HG03066 (cell line): ENCODE data around the gene ZNF701.
"Not testable (repeated sequence)": the region's sequence is repeated elsewhere in the genome, so short reads cannot be mapped to it uniquely, and the experiment has no call there.

Source experiments
- ATAC-seq: cut with Tn5 transposase; IDR thresholded peaks from one replicate; pipeline ENCODE4 v1.9.1; 2021; ENCODE audit warnings: low read depth; ENCODE audit not compliant: unreplicated experiment

The ZNF701 gene

DNA sequence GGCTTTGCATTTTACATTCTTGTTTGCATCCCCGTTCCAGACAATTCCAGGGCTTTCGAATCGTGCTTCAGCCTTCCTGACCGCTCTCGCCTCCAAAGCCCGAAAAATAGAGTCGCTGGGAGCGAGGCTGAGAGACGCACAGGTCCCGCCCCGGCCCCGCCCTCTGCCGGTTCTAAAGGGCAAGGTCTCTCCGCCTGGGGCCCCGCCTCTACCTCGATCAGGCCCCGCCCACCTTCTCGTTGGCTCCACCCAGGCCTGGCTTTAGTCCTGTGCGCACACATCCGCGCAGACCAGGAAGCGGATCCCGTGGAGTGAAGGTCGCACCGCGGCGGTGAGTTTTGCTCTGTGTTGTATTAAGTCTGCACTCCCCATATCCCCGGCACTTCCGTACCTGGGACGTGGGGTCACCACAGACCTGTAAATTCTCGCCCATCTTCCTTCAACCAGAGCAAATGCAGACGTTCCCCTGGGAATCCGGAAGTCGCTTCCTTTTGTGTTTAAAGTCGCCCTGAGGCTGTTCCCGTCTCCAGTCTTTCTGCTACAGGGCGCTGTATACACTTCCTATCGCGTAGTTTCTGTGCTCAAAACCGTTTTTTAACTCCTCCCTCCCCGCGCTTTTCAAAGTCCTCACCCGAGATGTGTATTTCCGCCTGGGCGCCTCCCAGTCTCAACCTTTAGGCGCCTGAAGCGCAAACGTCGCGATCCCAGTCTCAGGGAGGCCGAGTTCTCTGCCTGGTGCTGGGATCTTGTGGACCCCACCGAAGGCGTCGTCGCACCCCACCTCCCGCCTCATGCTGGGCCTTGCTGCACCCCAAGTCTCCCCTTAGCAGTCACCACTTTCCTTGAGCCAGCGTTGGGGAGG lies at the start of gene ZNF701:
TSS of gene ZNF701 (plus strand) at position 288 of the 862 bp plus-strand sequence. CDS start 3,861 bp downstream, outside the sequence.
- peak; percentile 88 for ATAC-seq

DNA sequence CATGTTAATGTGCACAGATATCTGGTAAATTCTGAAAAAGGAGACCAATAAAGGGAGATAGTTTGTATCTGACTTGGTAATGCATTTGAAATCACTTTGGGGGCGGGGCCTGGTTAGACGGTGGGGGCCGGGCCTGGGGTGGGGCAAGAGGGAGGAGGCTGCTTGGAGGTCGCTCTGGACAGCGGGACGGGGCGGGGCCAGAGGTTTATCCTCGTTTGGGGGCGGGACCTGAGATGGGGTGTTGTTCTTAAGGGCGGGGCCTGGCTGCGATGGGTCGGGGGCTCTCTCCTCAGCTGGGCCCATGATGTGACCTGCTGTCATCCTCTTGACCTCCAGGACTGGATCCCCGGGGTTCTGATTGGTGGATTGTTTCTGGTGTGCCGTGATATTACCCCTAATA lies 47.5 kb upstream of the ZNF701 start:
- no peak for ATAC-seq

DNA sequence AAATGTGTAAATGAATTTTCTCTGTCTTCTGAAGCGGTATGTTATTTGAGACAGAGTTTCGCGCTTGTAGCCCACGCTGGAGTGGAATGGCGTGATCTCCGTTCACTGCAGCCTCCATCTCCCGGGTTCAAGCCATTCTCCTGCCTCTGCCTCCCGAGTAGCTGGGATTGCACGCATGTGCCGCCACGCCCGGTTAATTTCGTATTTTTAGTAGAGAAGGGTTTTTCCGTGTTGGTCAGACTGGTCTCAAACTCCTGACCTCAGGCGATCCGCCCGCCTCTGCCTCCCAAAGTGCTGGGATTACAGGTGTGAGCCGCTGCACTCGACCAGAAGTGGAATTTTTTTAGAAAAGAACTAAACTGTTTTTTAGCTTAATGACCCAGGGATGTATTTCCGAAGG lies 46.0 kb upstream of the ZNF701 start:
- ATAC-seq: no peak

DNA sequence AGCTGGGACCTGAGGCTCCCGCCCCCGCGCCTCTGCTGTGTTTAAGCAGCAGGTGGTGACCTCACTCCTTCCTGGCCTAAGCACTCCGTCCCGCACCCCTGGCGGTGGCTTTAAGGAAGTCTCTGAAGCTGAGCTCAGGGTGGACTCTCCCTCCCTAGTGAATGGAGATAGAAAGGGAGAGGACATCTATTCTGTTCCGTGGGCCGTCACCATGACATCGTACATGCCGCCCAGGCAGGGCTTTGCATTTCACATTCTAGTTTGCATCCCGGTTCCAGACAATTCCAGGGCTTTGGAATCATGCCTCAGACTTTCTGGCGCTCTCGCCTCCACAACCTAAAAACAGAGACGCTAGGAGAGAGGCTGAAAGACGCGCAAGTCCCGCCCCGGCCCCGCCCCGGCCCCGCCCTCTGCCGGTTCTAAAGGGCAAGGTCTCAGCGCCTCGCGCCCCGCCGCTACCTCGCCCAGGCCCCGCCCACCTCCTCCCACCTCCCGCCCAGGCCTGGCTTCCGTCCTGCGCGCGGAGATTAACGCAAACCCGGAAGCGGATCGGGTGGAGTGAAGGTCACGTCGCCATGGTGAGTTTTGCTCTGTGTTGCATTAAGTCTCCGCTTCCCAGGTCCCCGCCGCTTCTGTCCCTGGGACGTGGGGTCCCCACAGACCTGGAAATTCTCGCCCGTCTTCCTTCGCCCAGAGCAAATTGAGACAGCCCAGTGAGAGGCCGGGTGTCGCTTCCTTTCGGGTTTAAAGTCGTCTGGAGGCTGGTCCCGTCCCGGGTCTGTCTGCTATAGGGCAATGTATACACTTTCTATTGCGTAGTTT lies 42.7 kb upstream of the ZNF701 start, which contains the start of gene ZNF808:
TSS of gene ZNF808 (plus strand) at position 535 of the 822 bp plus-strand sequence. CDS start 15,617 bp downstream, outside the sequence.
- ATAC-seq: peak; percentile 81

DNA sequence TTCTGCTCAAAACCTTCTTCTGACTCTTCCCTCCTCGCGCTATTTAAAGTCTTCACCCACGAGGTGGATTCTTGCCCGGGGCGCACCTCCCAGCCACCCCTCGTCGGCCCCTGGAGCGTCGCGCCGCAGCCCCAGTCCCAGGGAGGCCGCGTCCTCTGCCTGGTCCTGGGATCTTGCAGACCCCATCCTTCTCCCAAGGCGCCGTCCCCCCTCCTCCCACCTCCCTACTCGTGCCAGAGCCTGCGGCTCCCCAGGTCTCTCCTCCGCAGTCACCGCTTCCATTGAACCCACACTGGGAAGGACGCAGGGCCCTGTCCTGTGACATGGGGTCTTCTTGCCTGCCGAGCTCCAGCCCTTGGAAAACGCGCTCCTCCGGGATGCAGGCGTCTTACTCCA lies 42.1 kb upstream of the ZNF701 start:
- no peak for ATAC-seq

DNA sequence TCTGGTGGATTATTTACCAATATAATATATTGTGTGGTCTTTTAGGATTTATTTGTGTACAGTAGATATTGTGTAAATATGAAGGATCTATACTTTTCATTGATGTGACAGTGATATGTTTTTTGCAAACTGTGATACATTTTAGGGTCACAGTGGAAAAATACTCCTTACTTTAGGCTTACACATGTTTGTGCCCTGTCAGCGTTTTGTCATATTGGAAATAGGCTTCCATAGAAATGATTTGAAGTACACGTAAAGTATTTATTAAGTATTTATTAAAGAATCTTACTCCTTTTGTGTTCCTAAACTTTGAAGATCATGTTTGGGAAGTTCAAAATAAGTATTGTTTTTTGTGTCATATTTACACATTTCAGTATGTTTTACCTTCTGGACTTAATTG lies 37.6 kb upstream of the ZNF701 start:
- no peak for ATAC-seq

DNA sequence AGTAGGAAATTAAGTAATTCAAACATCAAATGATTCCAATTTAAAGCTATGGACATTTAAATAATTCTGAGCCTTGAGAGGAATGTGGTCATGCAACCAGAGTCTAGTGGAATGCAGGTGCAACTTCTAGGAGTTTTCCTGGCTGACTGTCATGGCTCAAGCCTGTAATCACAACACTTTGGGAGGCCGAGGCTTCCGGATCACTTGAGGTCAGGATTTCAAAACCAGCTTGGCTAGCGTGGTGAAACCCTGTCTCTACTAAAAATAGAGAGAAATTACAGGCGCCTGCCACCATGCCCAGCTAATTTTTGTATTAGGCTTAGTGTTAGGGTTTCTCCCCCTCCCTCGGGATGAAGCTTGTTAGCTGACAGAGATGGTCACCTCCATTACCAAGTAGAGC lies 36.2 kb upstream of the ZNF701 start:
- ATAC-seq: no peak

DNA sequence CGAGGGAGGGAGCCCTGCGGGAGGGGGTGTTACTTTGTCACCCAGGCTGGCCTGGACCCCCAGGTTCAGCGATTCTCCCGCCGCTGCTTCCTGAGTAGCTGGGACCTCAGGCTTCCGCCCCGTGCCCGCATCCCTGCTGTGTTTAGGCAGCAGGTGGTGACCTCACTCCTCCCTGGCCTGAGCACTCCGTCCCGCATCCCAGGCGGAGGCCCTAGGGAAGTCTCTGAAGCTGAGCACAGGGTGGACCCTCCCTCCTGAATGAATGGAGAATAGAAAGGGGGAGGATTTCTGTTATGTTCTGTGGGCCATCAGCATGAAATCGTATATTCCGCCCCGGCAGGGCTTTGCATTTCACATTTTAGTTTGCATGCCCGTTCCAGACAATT lies 34.7 kb upstream of the ZNF701 start:
- ATAC-seq: not testable (repeated sequence)

DNA sequence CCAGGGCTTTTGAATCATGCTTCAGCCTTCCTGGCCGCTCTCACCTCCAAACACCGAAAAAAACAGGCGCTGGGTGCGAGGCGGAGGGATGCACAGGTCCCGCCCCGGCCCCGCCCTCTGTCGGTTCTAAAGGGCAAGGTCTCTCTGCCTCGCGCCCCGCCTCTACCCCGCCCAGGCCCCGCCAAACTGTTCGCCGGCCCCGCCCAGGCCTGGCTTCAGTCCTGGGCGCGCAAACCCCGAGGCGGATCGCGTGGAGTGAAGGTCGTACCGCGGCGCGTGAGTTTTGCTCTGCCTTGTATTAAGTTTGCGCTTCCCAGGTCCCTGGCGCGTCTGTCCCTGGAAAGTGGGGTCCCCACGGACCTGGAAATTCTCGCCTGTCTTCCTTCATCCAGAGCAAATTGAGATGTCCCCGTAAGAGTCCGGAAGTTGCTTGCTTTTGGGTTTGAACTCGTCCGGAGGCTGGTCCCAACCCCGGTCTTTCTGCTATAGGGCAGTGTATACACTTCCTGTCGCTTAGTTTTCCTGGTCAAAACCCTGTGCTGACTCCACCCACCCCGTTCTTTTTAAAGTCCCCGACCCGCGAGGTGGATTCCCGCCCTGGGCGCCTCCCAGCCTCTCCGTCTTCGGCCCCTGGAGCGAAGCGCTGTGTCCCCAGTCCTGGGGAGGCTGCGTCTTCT lies 34.2 kb upstream of the ZNF701 start:
- peak; percentile 88 for ATAC-seq

DNA sequence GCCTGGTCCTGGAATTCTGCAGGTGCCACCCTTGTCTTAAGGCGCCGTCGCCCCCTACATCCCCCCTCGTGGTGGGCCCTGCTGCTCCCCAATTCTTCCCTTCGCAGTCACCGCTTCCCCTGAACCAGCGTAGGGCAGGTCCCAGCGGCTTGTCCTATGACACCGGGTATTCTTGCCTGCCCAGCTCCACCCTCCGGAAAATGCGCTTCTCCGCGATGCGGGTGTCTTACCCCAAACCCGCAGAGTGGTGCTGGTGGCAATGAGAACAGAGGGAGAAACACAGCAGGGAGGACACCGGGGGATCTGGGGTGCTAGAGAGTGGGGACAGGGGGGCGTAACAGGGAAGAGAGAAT lies 33.7 kb upstream of the ZNF701 start:
- ATAC-seq: peak; percentile 23

DNA sequence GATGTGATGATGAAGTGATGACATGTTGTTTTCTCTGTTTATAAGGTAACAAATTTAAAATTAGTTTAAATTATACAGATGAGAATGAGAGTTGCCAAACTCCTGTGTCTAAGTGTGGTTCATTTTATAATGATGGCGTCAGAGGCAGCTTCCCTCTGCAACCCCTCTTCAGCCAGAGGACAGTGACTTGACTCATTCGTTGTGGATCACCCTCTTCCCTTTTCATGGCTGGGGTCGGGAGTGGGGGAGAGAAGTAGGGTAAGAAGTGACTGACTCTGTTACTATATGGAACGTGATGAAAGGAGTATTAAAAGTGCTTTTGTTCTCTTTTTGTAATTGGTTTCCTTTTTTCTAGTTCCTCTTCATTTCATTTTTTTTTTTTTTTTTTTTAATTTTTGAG lies 31.3 kb upstream of the ZNF701 start:
- not testable (repeated sequence) for ATAC-seq

DNA sequence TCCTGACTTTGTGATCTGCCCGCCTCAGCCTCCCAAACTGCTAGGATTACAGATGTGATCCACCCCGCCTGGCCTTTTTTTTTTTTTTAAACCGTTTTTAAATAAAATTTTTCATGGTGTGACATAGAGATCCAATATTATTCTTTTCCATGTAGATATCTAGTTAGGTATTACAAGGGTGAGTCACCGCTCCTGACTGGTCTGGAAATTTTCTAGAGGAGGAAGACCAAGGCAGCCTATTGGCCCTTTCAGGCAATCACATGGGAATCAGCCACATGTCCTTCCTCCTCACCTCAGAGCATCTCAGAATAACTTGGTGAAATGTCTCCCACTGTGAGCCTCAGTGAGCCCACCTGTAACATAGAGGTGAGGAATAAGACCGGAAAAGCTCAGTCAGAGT lies 28.9 kb upstream of the ZNF701 start:
- not testable (repeated sequence) for ATAC-seq

DNA sequence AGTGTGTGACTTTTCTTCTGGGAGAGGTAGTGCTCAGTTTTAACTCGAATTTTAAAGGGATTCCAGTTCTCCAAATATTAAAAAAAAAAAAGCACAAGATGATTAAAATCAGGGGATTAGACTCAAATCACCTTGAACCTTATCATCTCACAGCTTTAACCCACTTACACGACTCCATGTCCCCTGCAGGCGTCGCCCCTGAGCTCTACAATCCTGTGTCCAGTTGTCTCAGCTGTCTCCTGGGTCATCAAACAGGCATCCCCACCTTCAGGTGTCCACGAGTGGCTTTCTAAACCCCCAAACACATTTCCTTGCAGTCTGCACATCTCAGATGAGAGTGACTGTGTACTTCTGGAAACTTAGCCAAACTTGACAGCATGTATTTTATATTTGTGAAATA lies 28.5 kb upstream of the ZNF701 start:
- no peak for ATAC-seq

DNA sequence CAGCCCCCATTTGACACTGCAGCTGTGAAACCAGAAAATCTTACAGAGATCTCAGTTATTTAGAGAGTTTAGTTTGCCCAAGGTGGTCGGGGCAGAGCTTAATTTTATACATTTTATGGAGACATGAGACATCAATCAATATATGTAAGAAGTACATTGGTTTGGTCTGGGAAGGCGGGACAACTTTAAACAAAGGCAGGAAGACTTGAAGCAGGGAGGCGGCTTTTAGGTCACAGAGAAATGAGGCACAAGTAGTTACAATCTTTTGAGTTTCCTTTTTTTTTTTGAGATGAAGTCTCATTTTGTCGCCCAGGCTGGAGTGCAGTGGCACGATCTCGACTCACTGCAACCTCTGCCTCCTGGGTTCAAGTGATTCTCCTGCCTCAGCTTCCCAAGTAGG lies 27.5 kb upstream of the ZNF701 start:
- ATAC-seq: not testable (repeated sequence)

DNA sequence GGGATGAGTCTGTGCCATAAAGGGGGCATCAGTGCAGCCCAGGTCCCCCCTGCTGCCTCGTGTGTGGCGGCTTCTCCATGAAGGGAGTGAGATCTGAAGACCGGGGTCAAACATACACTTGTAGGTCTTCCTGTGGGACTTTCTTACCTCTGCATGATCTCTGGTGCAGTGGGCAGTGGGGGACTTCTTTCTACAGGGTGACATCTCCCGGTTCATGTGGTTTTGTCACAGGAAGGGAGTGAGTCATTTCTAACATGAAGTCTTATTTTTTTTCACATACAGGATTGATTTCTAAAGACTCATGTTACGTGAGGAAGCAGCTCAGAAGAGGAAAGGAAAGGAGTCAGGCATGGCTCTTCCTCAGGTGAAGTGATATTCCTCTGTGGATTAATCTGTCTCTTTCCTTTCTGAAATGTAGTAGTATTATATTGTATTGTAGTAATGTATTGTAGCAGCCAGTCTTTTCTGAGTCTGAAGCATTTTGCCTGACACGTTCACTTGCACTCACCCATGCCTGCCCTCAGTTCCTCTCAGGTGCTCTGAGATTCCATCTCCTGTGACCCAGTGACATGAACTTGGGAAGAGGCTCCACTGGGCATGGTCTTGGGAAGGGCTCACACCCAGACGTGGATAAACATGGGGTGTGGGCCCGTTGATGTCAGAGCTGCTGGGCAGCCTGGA lies 27.0 kb upstream of the ZNF701 start:
- no peak for ATAC-seq

DNA sequence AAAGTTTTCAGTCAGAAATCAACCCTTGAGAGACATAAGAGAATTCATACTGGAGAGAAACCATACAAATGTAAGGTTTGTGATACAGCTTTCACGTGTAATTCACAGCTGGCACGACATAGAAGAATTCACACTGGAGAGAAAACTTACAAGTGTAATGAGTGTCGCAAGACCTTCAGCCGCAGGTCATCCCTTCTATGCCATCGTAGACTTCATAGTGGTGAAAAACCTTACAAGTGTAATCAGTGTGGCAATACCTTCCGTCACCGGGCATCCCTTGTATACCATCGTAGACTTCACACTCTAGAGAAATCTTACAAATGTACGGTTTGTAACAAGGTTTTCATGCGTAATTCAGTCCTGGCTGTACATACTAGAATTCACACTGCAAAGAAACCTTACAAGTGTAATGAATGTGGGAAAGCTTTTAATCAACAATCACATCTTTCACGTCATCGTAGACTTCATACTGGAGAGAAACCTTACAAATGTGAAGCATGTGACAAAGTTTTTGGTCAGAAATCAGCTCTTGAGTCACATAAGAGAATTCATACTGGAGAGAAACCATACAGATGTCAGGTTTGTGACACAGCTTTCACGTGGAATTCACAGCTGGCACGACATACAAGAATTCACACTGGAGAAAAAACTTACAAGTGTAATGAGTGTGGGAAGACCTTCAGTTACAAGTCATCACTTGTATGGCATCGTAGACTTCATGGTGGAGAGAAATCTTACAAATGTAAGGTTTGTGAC lies 15.7 kb upstream of the ZNF701 start:
- ATAC-seq: no peak

DNA sequence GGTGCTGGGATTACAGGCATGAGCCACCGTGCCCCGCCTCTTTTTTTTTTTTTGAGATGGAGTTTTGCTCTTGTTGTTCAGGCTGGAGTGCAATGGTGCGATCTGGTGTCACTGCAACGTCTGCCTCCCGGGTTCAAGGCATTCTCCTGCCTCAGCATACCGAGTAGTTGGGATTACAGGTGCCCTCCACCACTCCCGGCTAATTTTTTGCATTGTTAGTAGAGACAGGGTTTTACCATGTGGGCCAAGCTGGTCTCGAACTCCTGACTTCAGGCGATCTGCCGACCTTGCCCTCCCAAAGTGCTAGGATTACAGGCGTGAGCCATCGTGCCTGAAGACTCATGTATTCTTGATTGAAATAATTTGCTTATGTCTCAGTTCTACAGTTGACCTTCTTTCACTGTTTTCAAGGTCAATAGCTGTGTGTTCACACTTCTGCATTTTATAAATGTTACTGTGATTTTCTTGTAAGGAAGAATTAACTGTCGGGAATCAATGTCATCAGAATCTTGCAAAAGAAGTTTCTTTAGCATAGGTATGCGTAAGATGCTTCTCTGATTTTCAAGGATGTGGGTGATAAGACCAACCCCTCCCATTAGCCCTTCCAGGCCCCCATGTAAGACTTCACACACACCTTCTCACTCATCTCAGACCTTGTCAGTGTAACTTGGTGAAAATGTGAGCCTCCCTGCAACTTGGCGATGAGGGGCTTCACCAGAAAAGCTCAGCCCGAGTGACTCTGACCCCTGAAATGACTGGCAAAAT lies 12.7 kb upstream of the ZNF701 start:
- ATAC-seq: no peak

DNA sequence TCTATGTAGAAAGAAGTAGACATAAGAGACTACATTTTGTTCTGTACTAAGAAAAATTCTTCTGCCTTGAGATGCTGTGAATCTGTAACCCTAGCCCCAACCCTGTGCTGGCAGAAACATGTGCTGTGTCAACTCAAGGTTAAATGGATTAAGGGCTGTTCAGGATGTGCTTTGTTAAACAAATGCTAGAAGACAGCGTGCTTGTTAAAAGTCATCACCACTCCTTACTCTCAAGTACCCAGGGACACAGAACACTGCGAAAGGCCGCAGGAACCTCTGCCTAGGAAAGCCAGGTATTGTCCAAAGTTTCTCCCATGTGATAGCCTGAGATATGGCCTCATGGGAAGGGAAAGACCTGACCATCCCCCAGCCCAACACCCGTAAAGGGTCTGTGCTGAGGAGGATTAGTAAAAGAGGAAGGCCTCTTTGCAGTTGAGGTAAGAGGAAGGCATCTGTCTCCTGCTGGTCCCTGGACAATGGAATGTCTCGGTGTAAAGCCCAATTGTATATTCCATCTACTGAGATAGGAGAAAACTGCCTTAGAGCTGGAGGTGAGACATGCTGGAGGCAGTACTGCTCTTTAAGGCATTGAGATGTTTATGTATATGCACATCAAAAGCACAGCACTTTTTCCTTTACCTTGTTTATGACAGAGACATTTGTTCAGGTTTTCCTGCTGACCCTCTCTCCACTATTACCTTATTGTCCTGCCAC lies 11.2 kb upstream of the ZNF701 start:
- ATAC-seq: not testable (repeated sequence)
